K562 (cell line): ENCODE results near the gene CCNJL. TPM values are rescaled to one million over a fixed set of nuclear protein-coding genes. Genes with fewer than 3 reads are reported as not detected.

Experiments used
- BACH1 ChIP-seq: fragments of 200-800 bp; sonication (Bioruptor generic); IDR thresholded peaks from 2 replicates; pipeline ENCODE4 v1.6.1; 2016; ENCODE audit warnings: missing genetic modification characterization, missing compliant biosample characterization
- CBFA2T2 ChIP-seq: fragments of 450-650 bp; conservative IDR thresholded peaks from 2 replicates; pipeline ENCODE4 v1.6.1; 2017; ENCODE audit warnings: mild to moderate bottlenecking
- CC2D1A ChIP-seq: fragments of 450-650 bp; IDR thresholded peaks from 2 replicates; pipeline ENCODE4 v1.6.1; 2017; ENCODE audit warnings: mild to moderate bottlenecking
- FOXK2 ChIP-seq, 2 experiments: fragments of 450-650 bp; IDR thresholded peaks in 1 of 2; conservative IDR thresholded peaks in 1 of 2; 2 replicates each; pipeline ENCODE4 v1.6.1; 2016; ENCODE audit warnings: low read depth in 2 of 2, mild to moderate bottlenecking in 1 of 2
- GATA2 ChIP-seq: sonication (generic); formaldehyde crosslinking; IDR thresholded peaks from 2 replicates; pipeline ENCODE4 v1.4.0; 2020; ENCODE audit warnings: mild to moderate bottlenecking, missing genetic modification reagents
- KDM4B ChIP-seq, 2 experiments: fragments of 450-650 bp in 1 of 2; sonication (generic) in 1 of 2; IDR thresholded peaks; 2 replicates each; pipeline ENCODE4 v1.6.1; 2016 to 2017; ENCODE audit warnings: borderline replicate concordance in 2 of 2, antibody characterized with exemption in 1 of 2, low read depth in 1 of 2, mild to moderate bottlenecking in 1 of 2
- KLF16 ChIP-seq: IDR thresholded peaks from 2 replicates; pipeline ENCODE4 v1.6.1; 2016; ENCODE audit warnings: antibody characterized with exemption
- L3MBTL2 ChIP-seq: fragments of 450-650 bp; IDR thresholded peaks from 2 replicates; pipeline ENCODE4 v1.6.1; 2016; ENCODE audit warnings: mild to moderate bottlenecking, moderate library complexity
- NCOR1 ChIP-seq: fragments of 450-650 bp; IDR thresholded peaks from 2 replicates; pipeline ENCODE4 v1.6.1; 2016; ENCODE audit warnings: mild to moderate bottlenecking, moderate library complexity
- PCBP1 ChIP-seq: fragments of 200-400 bp; formaldehyde crosslinking; IDR thresholded peaks from 2 replicates; pipeline ENCODE4 v1.6.1; 2018; ENCODE audit warnings: mild to moderate bottlenecking, low read depth, low read length; ENCODE audit not compliant: poor library complexity, severe bottlenecking
- RCOR1 ChIP-seq, 2 experiments: IDR thresholded peaks; 2 replicates each; pipeline ENCODE4 v1.6.1; 2012; ENCODE audit warnings: low read depth in 2 of 2, low read length in 2 of 2, borderline replicate concordance in 1 of 2, improper control_type of control experiment in 1 of 2
- SMARCA4 ChIP-seq: fragments of 450-650 bp; IDR thresholded peaks from 2 replicates; pipeline ENCODE4 v1.6.1; 2016
- SOX6 ChIP-seq: fragments of 450-650 bp; IDR thresholded peaks from 2 replicates; pipeline ENCODE4 v1.6.1; 2014; ENCODE audit warnings: mild to moderate bottlenecking
- TAL1 ChIP-seq: fragments of 450-650 bp; IDR thresholded peaks from 2 replicates; pipeline ENCODE4 v1.6.1; 2016; ENCODE audit warnings: mild to moderate bottlenecking
- TFAM ChIP-seq: fragments of 250-450 bp; sonication (Bioruptor Pico); conservative IDR thresholded peaks from 2 replicates; pipeline ENCODE4 v1.5.0; 2021; ENCODE audit warnings: mild to moderate bottlenecking, moderate library complexity
- ZNF212 ChIP-seq: fragments of 450-650 bp; formaldehyde crosslinking; IDR thresholded peaks from 2 replicates; pipeline ENCODE4 v1.4.0; 2020; ENCODE audit warnings: mild to moderate bottlenecking
- ZNF253 ChIP-seq: fragments of 250-450 bp; sonication (Bioruptor Pico); conservative IDR thresholded peaks from 2 replicates; pipeline ENCODE4 v1.6.1; 2021; ENCODE audit warnings: mild to moderate bottlenecking
- ZNF583 ChIP-seq: fragments of 250-450 bp; sonication (Bioruptor Pico); IDR thresholded peaks from 2 replicates; pipeline ENCODE4 v1.4.0; 2020
- ZNF778 ChIP-seq: fragments of 450-650 bp; formaldehyde crosslinking; IDR thresholded peaks from 2 replicates; pipeline ENCODE4 v1.4.0; 2020; ENCODE audit warnings: mild to moderate bottlenecking, moderate library complexity
- polyA plus RNA-seq, 8 experiments: library from polyadenylated mRNA; depleted of rRNA in 4 of 8; stranded (reverse) in 5 of 8; unstranded in 3 of 8; fragments of >200 nt; fragmentation: Nextera tagmentation in 2 of 8; fragmentation: Illumina TruSeq in 1 of 8; extraction: Ambion mirVana in 2 of 8; extraction: Trizol in 1 of 8; gene quantifications; 2 replicates each; pipeline versions ENCODE4 v1.2.1 to v1.2.3, GENCODE V29; 2011 to 2014; ENCODE audit warnings: inconsistent platforms in 1 of 8, missing spikeins in 1 of 8
- total RNA-seq, 7 experiments: library from RNA; depleted of rRNA in 6 of 7; stranded (reverse); fragments of >200 nt in 6 of 7; fragmentation: Illumina TruSeq in 2 of 7; extraction: Trizol in 2 of 7; gene quantifications; 2 replicates each; pipeline versions ENCODE4 v1.2.1 to v1.2.3, GENCODE V29; 2011 to 2021; ENCODE audit warnings: low replicate concordance in 1 of 7
- TF ChIP-seq, protein P1 (sequence below): fragments of 250-450 bp; sonication (Bioruptor Pico); IDR thresholded peaks from 2 replicates; pipeline ENCODE4 v1.4.0; 2020; ENCODE audit warnings: mild to moderate bottlenecking, moderate library complexity, borderline replicate concordance
- TF ChIP-seq, protein P2 (sequence below), 2 experiments: fragments of 450-650 bp; conservative IDR thresholded peaks; 2 replicates each; pipeline ENCODE4 v1.6.1; 2017; ENCODE audit warnings: mild to moderate bottlenecking in 2 of 2, moderate library complexity in 2 of 2
- TF ChIP-seq, protein P3 (sequence below): sonication (generic); formaldehyde crosslinking; IDR thresholded peaks from 2 replicates; pipeline ENCODE4 v1.9.0; 2022; ENCODE audit warnings: mild to moderate bottlenecking, missing genetic modification reagents
- TF ChIP-seq, protein P4 (sequence below): fragments of 450-650 bp; formaldehyde crosslinking; IDR thresholded peaks from 2 replicates; pipeline ENCODE4 v1.4.0; 2020; ENCODE audit warnings: mild to moderate bottlenecking, moderate library complexity

CCNJL gene
- total and polyA plus RNA-seq, 9 of the 15 experiments (the other 6 are each of a cell fraction or from before 2014, with no cell fraction given): 0.04 TPM; not detected in 8

DNA sequence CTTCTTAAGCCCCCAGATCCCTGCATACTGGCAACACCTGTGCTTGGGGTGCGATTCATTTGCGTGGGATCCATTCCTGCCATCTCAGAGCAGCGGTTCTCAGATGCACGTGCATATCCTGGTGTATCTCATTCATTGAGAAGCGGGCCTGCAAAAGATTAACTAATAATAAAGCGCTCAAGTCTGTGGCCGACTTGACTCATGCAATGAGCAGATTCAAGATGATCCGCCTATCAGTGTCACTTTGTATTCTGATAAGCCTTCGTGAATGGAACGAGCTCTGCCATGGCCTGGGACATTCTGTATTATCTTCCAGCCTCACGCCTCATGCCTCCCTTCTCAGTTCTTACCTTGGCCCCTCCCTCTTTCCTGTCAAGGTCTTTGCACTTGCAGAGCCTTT lies 35.7 kb upstream of the CCNJL start (continued):
- TF ChIP-seq, protein P1, sequence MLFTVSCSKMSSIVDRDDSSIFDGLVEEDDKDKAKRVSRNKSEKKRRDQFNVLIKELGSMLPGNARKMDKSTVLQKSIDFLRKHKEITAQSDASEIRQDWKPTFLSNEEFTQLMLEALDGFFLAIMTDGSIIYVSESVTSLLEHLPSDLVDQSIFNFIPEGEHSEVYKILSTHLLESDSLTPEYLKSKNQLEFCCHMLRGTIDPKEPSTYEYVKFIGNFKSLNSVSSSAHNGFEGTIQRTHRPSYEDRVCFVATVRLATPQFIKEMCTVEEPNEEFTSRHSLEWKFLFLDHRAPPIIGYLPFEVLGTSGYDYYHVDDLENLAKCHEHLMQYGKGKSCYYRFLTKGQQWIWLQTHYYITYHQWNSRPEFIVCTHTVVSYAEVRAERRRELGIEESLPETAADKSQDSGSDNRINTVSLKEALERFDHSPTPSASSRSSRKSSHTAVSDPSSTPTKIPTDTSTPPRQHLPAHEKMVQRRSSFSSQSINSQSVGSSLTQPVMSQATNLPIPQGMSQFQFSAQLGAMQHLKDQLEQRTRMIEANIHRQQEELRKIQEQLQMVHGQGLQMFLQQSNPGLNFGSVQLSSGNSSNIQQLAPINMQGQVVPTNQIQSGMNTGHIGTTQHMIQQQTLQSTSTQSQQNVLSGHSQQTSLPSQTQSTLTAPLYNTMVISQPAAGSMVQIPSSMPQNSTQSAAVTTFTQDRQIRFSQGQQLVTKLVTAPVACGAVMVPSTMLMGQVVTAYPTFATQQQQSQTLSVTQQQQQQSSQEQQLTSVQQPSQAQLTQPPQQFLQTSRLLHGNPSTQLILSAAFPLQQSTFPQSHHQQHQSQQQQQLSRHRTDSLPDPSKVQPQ: no peak
- TF ChIP-seq GATA2 (0 out of 2 replicates have a peak, but pooled peaks have one; percentile 8), L3MBTL2 (peak; percentile 84), NCOR1 (peak; percentile 27; the same call in 1 of the 2 replicates), KLF16 (peak; percentile 34; the same call in 1 of the 2 replicates), ZNF778 (CRISPR knock-in tag) (no peak), FOXK2 (conservative IDR thresholded peaks at IDR 0.05 in 1 of 2, IDR thresholded peaks at IDR 0.05 in 1 of 2; ENCODE audit: low read depth in 2 of 2) (no peak), SOX6 (peak; percentile 36; the same call in 1 of the 2 replicates), TAL1 (peak; percentile 62; the same call in 1 of the 2 replicates), CC2D1A (no peak), CBFA2T2 (peak; percentile 51), TFAM (CRISPR knock-in tag) (no peak), ZNF253 (no peak), RCOR1 (IDR thresholded peaks at IDR 0.05; ENCODE audit: borderline replicate concordance in 1 of 2, low read depth in 2 of 2, low read length in 2 of 2) (peak in 1 of 2 experiments; percentile 71; a peak in 1 of 4 replicates), KDM4B (IDR thresholded peaks at IDR 0.05; ENCODE audit: borderline replicate concordance in 2 of 2, low read depth in 1 of 2) (no peak), ZNF583 (no peak), PCBP1 (no peak), SMARCA4 (peak; percentile 38; the same call in 1 of the 2 replicates), ZNF212 (CRISPR knock-in tag) (no peak), BACH1 (no peak)
- TF ChIP-seq, protein P2, sequence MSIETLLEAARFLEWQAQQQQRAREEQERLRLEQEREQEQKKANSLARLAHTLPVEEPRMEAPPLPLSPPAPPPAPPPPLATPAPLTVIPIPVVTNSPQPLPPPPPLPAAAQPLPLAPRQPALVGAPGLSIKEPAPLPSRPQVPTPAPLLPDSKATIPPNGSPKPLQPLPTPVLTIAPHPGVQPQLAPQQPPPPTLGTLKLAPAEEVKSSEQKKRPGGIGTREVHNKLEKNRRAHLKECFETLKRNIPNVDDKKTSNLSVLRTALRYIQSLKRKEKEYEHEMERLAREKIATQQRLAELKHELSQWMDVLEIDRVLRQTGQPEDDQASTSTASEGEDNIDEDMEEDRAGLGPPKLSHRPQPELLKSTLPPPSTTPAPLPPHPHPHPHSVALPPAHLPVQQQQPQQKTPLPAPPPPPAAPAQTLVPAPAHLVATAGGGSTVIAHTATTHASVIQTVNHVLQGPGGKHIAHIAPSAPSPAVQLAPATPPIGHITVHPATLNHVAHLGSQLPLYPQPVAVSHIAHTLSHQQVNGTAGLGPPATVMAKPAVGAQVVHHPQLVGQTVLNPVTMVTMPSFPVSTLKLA (conservative IDR thresholded peaks at IDR 0.05): 0 out of 4 replicates have a peak, but pooled peaks of 1 of the 2 experiments have one; percentile 23
- TF ChIP-seq, protein P3, sequence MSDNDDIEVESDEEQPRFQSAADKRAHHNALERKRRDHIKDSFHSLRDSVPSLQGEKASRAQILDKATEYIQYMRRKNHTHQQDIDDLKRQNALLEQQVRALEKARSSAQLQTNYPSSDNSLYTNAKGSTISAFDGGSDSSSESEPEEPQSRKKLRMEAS (CRISPR knock-in tag): peak; percentile 50; the same call in 1 of the 2 replicates
- TF ChIP-seq, protein P4, sequence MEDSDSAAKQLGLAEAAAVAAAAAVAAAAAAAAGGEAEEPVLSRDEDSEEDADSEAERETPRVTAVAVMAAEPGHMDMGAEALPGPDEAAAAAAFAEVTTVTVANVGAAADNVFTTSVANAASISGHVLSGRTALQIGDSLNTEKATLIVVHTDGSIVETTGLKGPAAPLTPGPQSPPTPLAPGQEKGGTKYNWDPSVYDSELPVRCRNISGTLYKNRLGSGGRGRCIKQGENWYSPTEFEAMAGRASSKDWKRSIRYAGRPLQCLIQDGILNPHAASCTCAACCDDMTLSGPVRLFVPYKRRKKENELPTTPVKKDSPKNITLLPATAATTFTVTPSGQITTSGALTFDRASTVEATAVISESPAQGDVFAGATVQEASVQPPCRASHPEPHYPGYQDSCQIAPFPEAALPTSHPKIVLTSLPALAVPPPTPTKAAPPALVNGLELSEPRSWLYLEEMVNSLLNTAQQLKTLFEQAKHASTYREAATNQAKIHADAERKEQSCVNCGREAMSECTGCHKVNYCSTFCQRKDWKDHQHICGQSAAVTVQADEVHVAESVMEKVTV: no peak
